ENCODE results near the gene PRICKLE2.

Gene PRICKLE2

GRCh38 chr3:64179249-64179648, 46.0 kb downstream of the PRICKLE2 start:
- no peak overlapping the region for H3K4me3 ChIP-seq (ENCODE audit: low read depth, low read length)
- TF ChIP-seq CTCF (IDR thresholded peaks at IDR 0.05; ENCODE audit: borderline replicate concordance, insufficient read depth, low read depth, low read length) = no peak

GRCh38 chr3:64178419-64178818, 46.8 kb downstream of the PRICKLE2 start:
- no peak overlapping the region for H3K4me3 ChIP-seq (ENCODE audit: low read depth, low read length)
- no peak for TF ChIP-seq CTCF (IDR thresholded peaks at IDR 0.05; ENCODE audit: borderline replicate concordance, insufficient read depth, low read depth, low read length)

- no peak for TF ChIP-seq CTCF (IDR thresholded peaks at IDR 0.05; ENCODE audit: borderline replicate concordance, insufficient read depth, low read depth, low read length)
- H3K4me3 ChIP-seq (ENCODE audit: low read depth, low read length) = no peak overlapping the region
Observed at GRCh38 chr3:64176461-64176996, 48.7 kb downstream of the PRICKLE2 start.

GRCh38 chr3:64174328-64174727, 50.9 kb downstream of the PRICKLE2 start:
- H3K4me3 ChIP-seq (ENCODE audit: low read depth, low read length) = no peak overlapping the region
- no peak for TF ChIP-seq CTCF (IDR thresholded peaks at IDR 0.05; ENCODE audit: borderline replicate concordance, insufficient read depth, low read depth, low read length)

GRCh38 chr3:64173563-64173962, 51.7 kb downstream of the PRICKLE2 start:
- TF ChIP-seq CTCF (IDR thresholded peaks at IDR 0.05; ENCODE audit: borderline replicate concordance, insufficient read depth, low read depth, low read length) = no peak
- no peak overlapping the region for H3K4me3 ChIP-seq (ENCODE audit: low read depth, low read length)

GRCh38 chr3:64170270-64170669, 55.0 kb downstream of the PRICKLE2 start:
- no peak for TF ChIP-seq CTCF (IDR thresholded peaks at IDR 0.05; ENCODE audit: borderline replicate concordance, insufficient read depth, low read depth, low read length)
- no peak overlapping the region for H3K4me3 ChIP-seq (ENCODE audit: low read depth, low read length)

GRCh38 chr3:64167868-64168267, 57.4 kb downstream of the PRICKLE2 start:
- no peak overlapping the region for H3K4me3 ChIP-seq (ENCODE audit: low read depth, low read length)
- TF ChIP-seq CTCF (IDR thresholded peaks at IDR 0.05; ENCODE audit: borderline replicate concordance, insufficient read depth, low read depth, low read length) = no peak
